ENCODE measurements around the gene CCNJL.

CCNJL gene

GRCh38 chr5:160325716-160326115 lies 13.4 kb upstream of the CCNJL start:
- no peak for TF ChIP-seq MYC (IDR thresholded peaks at IDR 0.05; ENCODE audit: low read depth, low read length)
- no peak for TF ChIP-seq CTCF (IDR thresholded peaks at IDR 0.05; ENCODE audit: low read depth, low read length)
- TF ChIP-seq POLR2A (IDR thresholded peaks at IDR 0.05; ENCODE audit: extremely low read depth, insufficient read length) = no peak
- TF ChIP-seq MAX (IDR thresholded peaks at IDR 0.05; ENCODE audit: low read depth, low read length) = no peak
- H3K4me3 ChIP-seq (ENCODE audit: low read depth, low read length) = no peak overlapping the region

GRCh38 chr5:160324886-160325285 lies 12.5 kb upstream of the CCNJL start:
- TF ChIP-seq POLR2A (IDR thresholded peaks at IDR 0.05; ENCODE audit: extremely low read depth, insufficient read length) (no peak), MAX (IDR thresholded peaks at IDR 0.05; ENCODE audit: low read depth, low read length) (no peak), CTCF (IDR thresholded peaks at IDR 0.05; ENCODE audit: low read depth, low read length) (no peak), MYC (IDR thresholded peaks at IDR 0.05; ENCODE audit: low read depth, low read length) (no peak)
- H3K4me3 ChIP-seq (ENCODE audit: low read depth, low read length) = no peak overlapping the region
- peak; percentile 51 for DNase-seq (ENCODE audit: low read depth)

More at GRCh38 chr5:160325716-160326115, 13.4 kb upstream of the CCNJL start:
- DNase-seq (ENCODE audit: low read depth) = no peak

GRCh38 chr5:160318409-160318808 lies 6.0 kb upstream of the CCNJL start:
- H3K4me3 ChIP-seq (ENCODE audit: low read depth, low read length) = no peak overlapping the region
- TF ChIP-seq MYC (IDR thresholded peaks at IDR 0.05; ENCODE audit: low read depth, low read length) (no peak), CTCF (IDR thresholded peaks at IDR 0.05; ENCODE audit: low read depth, low read length) (no peak), POLR2A (IDR thresholded peaks at IDR 0.05; ENCODE audit: extremely low read depth, insufficient read length) (no peak), MAX (IDR thresholded peaks at IDR 0.05; ENCODE audit: low read depth, low read length) (no peak)
- DNase-seq (ENCODE audit: low read depth) = peak; percentile 60

GRCh38 chr5:160317434-160317833 lies 5.1 kb upstream of the CCNJL start:
- TF ChIP-seq MAX (IDR thresholded peaks at IDR 0.05; ENCODE audit: low read depth, low read length) (no peak), MYC (IDR thresholded peaks at IDR 0.05; ENCODE audit: low read depth, low read length) (no peak), POLR2A (IDR thresholded peaks at IDR 0.05; ENCODE audit: extremely low read depth, insufficient read length) (no peak), CTCF (IDR thresholded peaks at IDR 0.05; ENCODE audit: low read depth, low read length) (no peak)
- DNase-seq (ENCODE audit: low read depth) = no peak

GRCh38 chr5:160315968-160316367 lies 3.6 kb upstream of the CCNJL start:
- H3K4me3 ChIP-seq (ENCODE audit: low read depth, low read length) = no peak overlapping the region
- TF ChIP-seq MYC (IDR thresholded peaks at IDR 0.05; ENCODE audit: low read depth, low read length) (no peak), POLR2A (IDR thresholded peaks at IDR 0.05; ENCODE audit: extremely low read depth, insufficient read length) (no peak), MAX (IDR thresholded peaks at IDR 0.05; ENCODE audit: low read depth, low read length) (no peak), CTCF (IDR thresholded peaks at IDR 0.05; ENCODE audit: low read depth, low read length) (no peak)
- peak; percentile 65 for DNase-seq (ENCODE audit: low read depth)

More at GRCh38 chr5:160317434-160317833, 5.1 kb upstream of the CCNJL start:
- no peak overlapping the region for H3K4me3 ChIP-seq (ENCODE audit: low read depth, low read length)

All from NB4 (cell line).